Thoracic aorta (tissue), 2 donors: ENCODE measurements around the gene MAP1S. TPM values are rescaled to one million over a fixed set of nuclear protein-coding genes. Genes with fewer than 3 reads are reported as not detected.
A peak's percentile ranks its signal among the peaks of the same experiment; 100 is the strongest.

Experiments
- ATAC-seq: fragments of 150-250 bp; one replicate; pipeline ENCODE4 v1.8.0; 2017; ENCODE audit warnings: low read depth; ENCODE audit not compliant: insufficient number of reproducible peaks, low FRiP score
- DNase-seq: peaks from one replicate; pipeline ENCODE4 v3.0.0-alpha.2; 2020; ENCODE audit warnings: low spot score
- H3K27ac ChIP-seq, 2 donors: fragments of 200-600 bp; sonication (generic); 1 replicate in 1 of 2; 2 replicates in 1 of 2; pipeline ENCODE4 v1.5.1; 2016; ENCODE audit warnings: mild to moderate bottlenecking in 2 of 2, moderate library complexity in 2 of 2
- H3K27me3 ChIP-seq: fragments of 200-600 bp; sonication (generic); replicated peaks from 2 replicates; pipeline ENCODE4 v1.6.0; 2016; ENCODE audit warnings: mild to moderate bottlenecking; ENCODE audit not compliant: insufficient read depth
- H3K36me3 ChIP-seq: fragments of 200-600 bp; sonication (generic); one replicate; pipeline ENCODE4 v1.5.1; 2016
- H3K4me1 ChIP-seq, 2 donors: fragments of 200-600 bp; sonication (generic); 1 replicate in 1 of 2; 2 replicates in 1 of 2; pipeline versions ENCODE4 v1.5.1 to v1.6.0; 2016; ENCODE audit warnings: low read depth in 2 of 2, mild to moderate bottlenecking in 1 of 2; ENCODE audit not compliant: control insufficient read depth in 1 of 2
- H3K4me3 ChIP-seq: fragments of 200-600 bp; sonication (generic); 2 replicates; pipeline ENCODE4 v1.5.1; 2016; ENCODE audit warnings: mild to moderate bottlenecking
- H3K9me3 ChIP-seq: fragments of 200-600 bp; sonication (generic); 2 replicates; pipeline ENCODE4 v1.5.1; 2016
- CTCF ChIP-seq: fragments of 200-600 bp; sonication (generic); IDR thresholded peaks from one replicate; pipeline ENCODE4 v1.5.1; 2019; ENCODE audit warnings: antibody characterized with exemption
- total RNA-seq, 2 donors: library from RNA; depleted of rRNA; stranded (reverse); fragments of >200 nt; gene quantifications; one replicate each; pipeline versions ENCODE4 v1.1.0 to v1.2.3, GENCODE V29; 2016

MAP1S gene
- total RNA-seq, 2 donors from 2014 or later = 31.7 to 42.9 TPM

GRCh38 chr19:17721821-17722220 lies 2.5 kb downstream of the MAP1S start:
- DNase-seq = no peak
- Histone ChIP-seq H3K27ac (no peak overlapping the region), H3K36me3 (peaks cover 34% of the 10 kb centered on the region), H3K4me3 (peak overlapping the region; percentile 94), H3K9me3 (no peaks in the 10 kb centered on the region), H3K27me3 (no peaks in the 10 kb centered on the region), H3K4me1 (peaks cover 40 to 49% of the 10 kb centered on the region in 2 donors)
- no peak for TF ChIP-seq CTCF
- no peak for ATAC-seq

GRCh38 chr19:17722655-17723240 lies 3.5 kb downstream of the MAP1S start:
- no peak for TF ChIP-seq CTCF
- no peak overlapping the region for H3K4me3 ChIP-seq
- H3K27me3 ChIP-seq = no peaks in the 10 kb centered on the region
- no peaks in the 10 kb centered on the region for H3K9me3 ChIP-seq
- H3K36me3 ChIP-seq = peaks cover 43% of the 10 kb centered on the region
- DNase-seq (no peak), ATAC-seq (no peak)
- no peak overlapping the region for H3K27ac ChIP-seq
- peaks cover 33 to 39% of the 10 kb centered on the region in 2 donors for H3K4me1 ChIP-seq

GRCh38 chr19:17724655-17725054 lies 5.4 kb downstream of the MAP1S start:
- TF ChIP-seq CTCF = no peak
- Histone ChIP-seq H3K27me3 (no peaks in the 10 kb centered on the region), H3K4me1 (peaks cover 21 to 27% of the 10 kb centered on the region in 2 donors), H3K4me3 (no peak overlapping the region), H3K9me3 (no peaks in the 10 kb centered on the region), H3K27ac (no peak overlapping the region), H3K36me3 (peaks cover 59% of the 10 kb centered on the region)
- DNase-seq (no peak), ATAC-seq (no peak)

GRCh38 chr19:17725422-17726078 lies 6.3 kb downstream of the MAP1S start:
- ATAC-seq (no peak), DNase-seq (no peak)
- no peak for TF ChIP-seq CTCF
- Histone ChIP-seq H3K4me1 (peaks cover 18 to 19% of the 10 kb centered on the region in 2 donors), H3K27me3 (no peaks in the 10 kb centered on the region), H3K36me3 (peaks cover 59% of the 10 kb centered on the region), H3K9me3 (no peaks in the 10 kb centered on the region), H3K4me3 (no peak overlapping the region), H3K27ac (no peak overlapping the region)

GRCh38 chr19:17726136-17726741 lies 7.0 kb downstream of the MAP1S start:
- no peak for TF ChIP-seq CTCF
- Histone ChIP-seq H3K27me3 (no peaks in the 10 kb centered on the region), H3K36me3 (peaks cover 64% of the 10 kb centered on the region), H3K4me3 (no peak overlapping the region), H3K27ac (no peak overlapping the region), H3K4me1 (peaks cover 11 to 13% of the 10 kb centered on the region in 2 donors), H3K9me3 (no peaks in the 10 kb centered on the region)
- ATAC-seq = no peak
- DNase-seq = no peak
